NCI-H510A (cell line): ENCODE results near the gene TNFSF11.
"Not testable (repeated sequence)": the region's sequence is repeated elsewhere in the genome, so short reads cannot be mapped to it uniquely, and the experiment has no call there.

ENCODE experiments used
- DNase-seq: peaks from one replicate; lab custom pipeline; 2025; lab: John Stamatoyannopoulos, UW

Gene TNFSF11

GRCh38 chr13:42574011-42574410, at the start of gene TNFSF11:
TNFSF11 (plus strand) TSS chr13:42574152; CDS start chr13:42574304, 152 bp downstream.
- DNase-seq = no peak

- no peak for DNase-seq
Observed at GRCh38 chr13:42524487-42525034, 49.4 kb upstream of the TNFSF11 start.

- DNase-seq = no peak
Observed at GRCh38 chr13:42525035-42525504, 48.9 kb upstream of the TNFSF11 start.

GRCh38 chr13:42526276-42526675, 47.7 kb upstream of the TNFSF11 start:
- DNase-seq = no peak

- DNase-seq = no peak
Observed at GRCh38 chr13:42526804-42527203, 47.1 kb upstream of the TNFSF11 start.

- DNase-seq = no peak
Observed at GRCh38 chr13:42532561-42533335, 41.2 kb upstream of the TNFSF11 start.

GRCh38 chr13:42533336-42533591, 40.7 kb upstream of the TNFSF11 start:
- DNase-seq = no peak

- no peak for DNase-seq
Observed at GRCh38 chr13:42534785-42535184, 39.2 kb upstream of the TNFSF11 start.

GRCh38 chr13:42538996-42539395, 35.0 kb upstream of the TNFSF11 start:
- DNase-seq = no peak

GRCh38 chr13:42539670-42540069, 34.3 kb upstream of the TNFSF11 start:
- DNase-seq = no peak

GRCh38 chr13:42543215-42543797, 30.6 kb upstream of the TNFSF11 start:
- DNase-seq = no peak

- no peak for DNase-seq
Observed at GRCh38 chr13:42544246-42544926, 29.6 kb upstream of the TNFSF11 start.

- DNase-seq = no peak
Observed at GRCh38 chr13:42545842-42546241, 28.1 kb upstream of the TNFSF11 start.

- DNase-seq = no peak
Observed at GRCh38 chr13:42547612-42548011, 26.3 kb upstream of the TNFSF11 start.

GRCh38 chr13:42548731-42549551, 25.0 kb upstream of the TNFSF11 start:
- no peak for DNase-seq

- no peak for DNase-seq
Observed at GRCh38 chr13:42549552-42549936, 24.4 kb upstream of the TNFSF11 start.

- DNase-seq = no peak
Observed at GRCh38 chr13:42551611-42552010, 22.3 kb upstream of the TNFSF11 start.

GRCh38 chr13:42553098-42554046, 20.6 kb upstream of the TNFSF11 start:
- DNase-seq = no peak

- DNase-seq = no peak
Observed at GRCh38 chr13:42559057-42559456, 14.9 kb upstream of the TNFSF11 start.

GRCh38 chr13:42559573-42560218, 14.3 kb upstream of the TNFSF11 start:
- not testable (repeated sequence) for DNase-seq
